GM12873 (cell line): ENCODE measurements around the gene TENT5C.

ENCODE experiments used
- TF ChIP-seq, protein P1 (sequence below): IDR thresholded peaks from 2 replicates; pipeline ENCODE4 v1.5.1; 2012; ENCODE audit warnings: low read depth, mild to moderate bottlenecking, moderate library complexity, low read length, control low read depth; ENCODE audit not compliant: insufficient read depth; ENCODE audit errors: missing control alignments

TENT5C gene

DNA sequence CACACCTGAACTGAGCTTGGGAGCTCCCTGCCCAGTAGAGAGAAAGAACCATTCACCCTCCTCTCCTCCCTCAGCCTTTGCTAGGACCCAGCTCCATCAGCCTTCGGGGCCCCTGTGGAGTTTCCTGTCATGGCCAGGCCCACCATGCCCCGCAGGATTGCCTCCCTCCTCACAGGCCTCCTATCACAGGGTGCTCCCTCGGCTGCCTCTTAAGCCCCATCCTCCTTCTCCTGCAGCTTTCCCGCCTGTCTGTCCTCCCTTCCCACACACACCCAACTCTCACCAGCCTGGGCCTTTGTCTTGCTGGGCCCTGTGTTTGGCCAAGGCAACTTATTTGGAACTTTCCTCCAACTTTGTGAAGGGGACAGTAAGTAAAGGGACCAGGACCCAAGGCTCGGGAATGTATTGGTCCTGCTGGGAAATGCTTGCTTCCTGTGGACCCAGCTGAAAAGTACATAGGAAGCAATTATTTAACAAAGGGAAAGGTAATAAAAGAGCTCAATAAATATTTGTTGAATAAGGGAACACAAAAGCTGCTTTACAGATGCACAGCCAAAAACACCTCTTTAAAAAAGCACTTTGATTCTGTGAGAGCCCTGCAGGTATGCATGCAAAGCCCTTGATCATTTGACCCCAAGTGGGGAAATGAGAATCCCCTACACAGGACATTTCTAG, 31.6 kb upstream of the TENT5C start:
- TF ChIP-seq, protein P1, sequence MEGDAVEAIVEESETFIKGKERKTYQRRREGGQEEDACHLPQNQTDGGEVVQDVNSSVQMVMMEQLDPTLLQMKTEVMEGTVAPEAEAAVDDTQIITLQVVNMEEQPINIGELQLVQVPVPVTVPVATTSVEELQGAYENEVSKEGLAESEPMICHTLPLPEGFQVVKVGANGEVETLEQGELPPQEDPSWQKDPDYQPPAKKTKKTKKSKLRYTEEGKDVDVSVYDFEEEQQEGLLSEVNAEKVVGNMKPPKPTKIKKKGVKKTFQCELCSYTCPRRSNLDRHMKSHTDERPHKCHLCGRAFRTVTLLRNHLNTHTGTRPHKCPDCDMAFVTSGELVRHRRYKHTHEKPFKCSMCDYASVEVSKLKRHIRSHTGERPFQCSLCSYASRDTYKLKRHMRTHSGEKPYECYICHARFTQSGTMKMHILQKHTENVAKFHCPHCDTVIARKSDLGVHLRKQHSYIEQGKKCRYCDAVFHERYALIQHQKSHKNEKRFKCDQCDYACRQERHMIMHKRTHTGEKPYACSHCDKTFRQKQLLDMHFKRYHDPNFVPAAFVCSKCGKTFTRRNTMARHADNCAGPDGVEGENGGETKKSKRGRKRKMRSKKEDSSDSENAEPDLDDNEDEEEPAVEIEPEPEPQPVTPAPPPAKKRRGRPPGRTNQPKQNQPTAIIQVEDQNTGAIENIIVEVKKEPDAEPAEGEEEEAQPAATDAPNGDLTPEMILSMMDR = no peak

DNA sequence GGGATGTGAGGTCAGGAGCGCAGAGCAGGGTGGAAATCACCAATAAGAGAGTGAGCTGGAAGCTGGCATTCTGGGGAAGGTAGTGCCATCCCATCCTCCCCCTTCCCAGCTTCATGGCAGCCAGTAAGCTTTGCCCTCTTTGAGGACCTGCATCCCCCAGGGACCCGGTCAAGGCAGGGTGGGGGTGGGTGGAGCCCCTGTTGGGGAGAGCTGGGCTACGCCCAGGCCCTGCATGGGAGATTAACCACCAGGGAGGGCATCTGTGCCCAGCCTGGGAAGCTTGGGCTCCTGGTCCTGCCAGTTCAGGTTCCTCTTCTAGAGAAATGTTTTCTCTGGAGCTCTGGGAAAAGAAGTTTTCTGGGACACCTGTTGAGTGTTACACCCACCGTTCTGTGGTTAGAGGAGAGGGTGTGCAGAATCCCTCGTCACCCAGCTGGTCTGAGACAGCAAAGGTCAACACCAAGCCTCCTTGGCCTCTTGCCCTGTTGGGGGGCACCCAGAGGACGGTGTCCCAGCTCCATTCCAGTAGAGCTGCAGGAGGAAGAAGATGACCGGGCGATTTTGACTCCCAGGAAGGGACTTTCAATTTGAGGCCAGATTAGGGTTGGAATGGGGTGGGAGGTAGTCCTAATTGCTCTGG, 30.1 kb upstream of the TENT5C start:
- TF ChIP-seq, protein P1 = no peak

DNA sequence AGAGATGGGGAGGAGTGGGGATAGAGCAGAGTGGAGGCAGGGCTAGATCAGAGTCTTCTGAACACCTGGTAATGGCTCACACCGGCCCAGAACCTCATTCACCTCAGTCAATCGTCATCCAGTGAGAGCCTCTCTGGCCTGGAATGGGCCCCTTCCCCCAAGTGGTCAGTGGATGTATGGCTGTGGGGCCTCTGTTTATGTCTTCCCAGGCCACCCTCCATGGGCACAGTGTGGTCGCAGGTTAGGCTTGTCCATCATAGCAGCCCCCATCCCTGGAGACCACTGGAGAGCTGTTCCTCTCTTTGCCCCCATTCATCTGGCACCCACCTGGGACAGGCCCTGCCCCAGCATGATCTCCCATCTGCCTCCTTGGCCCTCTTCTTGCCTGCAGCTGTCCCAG, 29.6 kb upstream of the TENT5C start:
- TF ChIP-seq, protein P1 = no peak

DNA sequence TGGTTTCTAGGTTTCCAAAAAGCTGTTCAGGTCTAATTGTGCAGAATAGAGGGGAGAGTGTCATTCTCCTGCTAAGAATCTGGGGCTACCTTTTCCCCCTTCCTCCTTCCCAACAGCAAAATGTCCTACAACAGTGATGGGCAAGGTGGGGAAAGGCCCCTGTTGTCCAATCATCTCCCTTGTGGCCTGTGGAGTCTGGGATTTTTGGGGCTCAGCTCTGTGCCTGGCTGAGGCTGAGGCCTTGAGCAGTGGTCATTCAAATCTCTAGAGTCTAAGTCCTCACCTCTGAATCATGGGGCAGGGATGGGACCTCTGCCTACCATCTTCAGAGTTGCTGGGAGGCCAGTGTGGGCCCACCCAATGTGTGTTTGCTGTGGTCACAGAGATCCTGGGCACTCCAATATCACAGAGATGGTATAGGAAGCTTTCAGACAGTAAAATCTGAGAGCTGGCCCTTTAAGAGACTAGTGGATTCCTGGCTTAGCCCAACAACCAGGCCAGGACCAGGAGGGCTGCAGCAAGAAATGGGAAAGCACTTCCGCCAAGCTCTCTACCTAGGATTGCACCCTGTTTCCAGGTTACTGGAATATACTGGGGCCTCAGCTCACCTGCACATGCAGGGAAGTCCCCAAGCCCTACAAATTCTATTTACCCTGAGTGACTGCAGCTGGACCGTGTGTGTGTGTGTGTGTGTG, 28.5 kb upstream of the TENT5C start:
- TF ChIP-seq, protein P1 = no peak

DNA sequence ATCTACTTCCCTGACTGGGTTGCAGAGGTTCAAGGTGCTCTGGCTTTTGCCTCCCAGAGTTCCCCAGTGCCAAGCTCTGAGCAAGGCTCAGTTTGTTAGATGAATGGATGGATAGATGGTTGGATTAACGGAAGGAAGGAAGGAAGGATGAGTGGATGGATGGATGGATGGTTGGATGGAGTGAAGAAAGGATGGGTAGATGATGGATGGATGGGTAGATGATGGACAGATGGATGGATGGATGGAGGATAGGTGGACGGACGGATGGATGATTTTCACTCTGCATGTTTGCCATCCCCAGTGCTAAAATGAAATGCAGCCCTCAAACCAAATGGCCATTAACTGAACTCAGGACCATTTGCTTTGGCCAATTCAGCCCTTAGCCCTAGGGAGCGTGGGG, 27.4 kb upstream of the TENT5C start:
- TF ChIP-seq, protein P1 = no peak

DNA sequence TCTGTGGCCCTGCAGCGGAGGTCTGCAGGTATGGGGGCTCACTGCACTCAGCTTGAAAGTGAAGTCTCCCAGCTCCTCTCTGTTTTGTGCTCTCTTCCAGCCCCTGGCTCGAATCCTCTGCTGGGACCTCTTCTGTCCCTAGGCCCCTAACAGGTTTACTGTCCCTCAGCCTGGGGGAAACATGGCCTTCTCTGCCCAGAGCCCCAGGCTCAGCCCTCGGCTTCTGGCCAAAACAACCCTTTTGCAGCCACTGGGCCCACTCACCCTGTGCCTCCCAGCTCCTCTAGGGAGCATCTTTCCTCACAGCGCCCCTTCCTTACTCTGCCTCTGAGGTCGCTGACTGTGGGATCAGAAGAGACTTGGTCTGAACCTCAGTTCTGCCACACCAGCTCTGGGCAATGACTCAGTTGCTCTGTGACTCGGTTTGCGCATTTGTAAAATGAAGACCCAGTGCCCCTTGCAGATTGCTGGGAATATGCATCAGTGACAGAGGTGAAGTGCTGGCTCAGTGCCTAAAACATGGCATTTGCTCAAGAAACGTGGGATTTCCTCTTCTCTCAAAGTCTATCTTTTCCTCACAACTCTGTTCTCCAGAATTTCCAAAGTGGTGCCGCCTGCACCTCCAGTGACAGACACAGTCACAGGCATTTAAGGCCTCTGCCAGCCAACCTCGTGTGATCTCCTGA, 26.5 kb upstream of the TENT5C start:
- TF ChIP-seq, protein P1 = no peak

DNA sequence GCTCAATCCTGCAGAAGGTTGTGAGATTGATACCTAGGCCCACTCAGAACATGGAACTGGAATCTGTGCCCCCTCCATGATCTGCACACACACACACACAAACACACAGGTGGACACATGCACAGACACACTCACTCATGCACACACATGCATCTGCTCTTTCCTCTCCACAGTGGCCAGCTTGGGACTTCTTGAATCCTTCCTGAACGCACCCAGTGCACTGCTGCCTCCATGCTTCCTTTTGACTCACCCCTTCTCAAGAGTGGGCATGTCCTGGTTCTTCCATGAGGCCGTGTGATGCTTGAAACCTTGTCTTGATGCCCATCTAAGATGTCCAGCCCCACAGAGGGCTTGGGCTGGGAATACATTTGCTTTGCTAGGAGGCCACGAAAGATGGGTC, 25.4 kb upstream of the TENT5C start:
- TF ChIP-seq, protein P1 = no peak
